Neural crest cell (in vitro differentiated cells): ENCODE results near the gene THBS3. TPM values are rescaled to one million over a fixed set of nuclear protein-coding genes. Genes with fewer than 3 reads are reported as not detected.
A peak's percentile ranks its signal among the peaks of the same experiment; 100 is the strongest.

Source experiments
- DNase-seq: peaks from one replicate; pipeline ENCODE4 v3.0.0; 2021; ENCODE audit warnings: low read depth, mixed read lengths, low spot score
- H3K27ac Mint-ChIP-seq: one replicate; pipeline ENCODE4 v1.8.0; 2021; ENCODE audit warnings: mild to moderate bottlenecking, mixed read lengths; ENCODE audit not compliant: unreplicated experiment
- H3K27me3 Mint-ChIP-seq: 2 replicates; pipeline ENCODE4 v1.8.0; 2021; ENCODE audit warnings: low read depth, mild to moderate bottlenecking, mixed read lengths
- H3K36me3 Mint-ChIP-seq: 2 replicates; pipeline ENCODE4 v1.8.0; 2021; ENCODE audit warnings: low read depth, mild to moderate bottlenecking, mixed read lengths
- H3K4me1 Mint-ChIP-seq: 2 replicates; pipeline ENCODE4 v1.8.0; 2021; ENCODE audit warnings: mixed read lengths
- H3K4me3 Mint-ChIP-seq: one replicate; pipeline ENCODE4 v1.8.0; 2021; ENCODE audit warnings: mild to moderate bottlenecking, mixed read lengths
- H3K9me3 Mint-ChIP-seq: 2 replicates; pipeline ENCODE4 v1.8.0; 2021; ENCODE audit warnings: mixed read lengths
- total RNA-seq: library from RNA; stranded (reverse); gene quantifications from 2 replicates; pipeline ENCODE4 v1.2.1, GENCODE V29; 2021
- TF ChIP-seq, protein P1 (sequence below): fragments of 200-600 bp; sonication (generic); conservative IDR thresholded peaks from 2 replicates; pipeline ENCODE4 v1.5.0; 2021; ENCODE audit warnings: antibody characterized with exemption, mild to moderate bottlenecking

THBS3 gene
- total RNA-seq, 1 donor from 2014 or later, result 21.4 TPM

DNA sequence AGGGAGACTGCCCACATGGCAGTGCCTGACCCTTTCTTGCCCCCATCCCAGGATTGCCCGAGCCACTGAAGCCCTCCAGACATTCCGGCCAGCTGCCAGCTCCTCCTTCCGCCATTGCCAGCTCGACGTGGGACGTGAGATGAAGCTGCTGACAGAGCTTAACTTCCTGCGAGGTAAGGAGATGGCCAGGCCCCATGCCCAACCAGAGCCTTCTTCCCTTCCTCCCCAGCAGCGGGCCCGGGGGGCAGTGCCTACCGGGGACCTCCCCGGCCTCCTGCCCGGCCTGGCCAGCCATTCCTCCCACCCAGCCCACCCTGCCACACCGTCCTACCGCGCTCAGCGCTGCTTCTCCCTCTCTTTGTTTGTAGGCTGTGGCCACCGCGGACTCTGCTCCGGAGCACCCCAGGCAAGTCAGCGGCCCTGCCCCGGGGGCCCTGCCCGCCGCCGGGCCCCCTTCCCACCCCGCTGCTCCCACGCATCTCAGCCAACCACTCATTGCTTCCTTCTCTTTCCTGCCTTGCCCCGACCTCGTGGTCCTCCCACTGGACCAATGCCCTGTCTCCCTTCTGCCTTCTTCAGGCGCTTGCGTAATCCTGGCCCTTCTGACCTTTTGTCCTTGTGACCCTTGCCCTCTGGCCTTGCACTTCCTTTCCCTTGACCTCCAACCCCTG is 29.1 kb downstream of the THBS3 start:
- H3K4me3 Mint-ChIP-seq, result no peak overlapping the region
- H3K27ac Mint-ChIP-seq, result no peak overlapping the region
- TF ChIP-seq, protein P1, sequence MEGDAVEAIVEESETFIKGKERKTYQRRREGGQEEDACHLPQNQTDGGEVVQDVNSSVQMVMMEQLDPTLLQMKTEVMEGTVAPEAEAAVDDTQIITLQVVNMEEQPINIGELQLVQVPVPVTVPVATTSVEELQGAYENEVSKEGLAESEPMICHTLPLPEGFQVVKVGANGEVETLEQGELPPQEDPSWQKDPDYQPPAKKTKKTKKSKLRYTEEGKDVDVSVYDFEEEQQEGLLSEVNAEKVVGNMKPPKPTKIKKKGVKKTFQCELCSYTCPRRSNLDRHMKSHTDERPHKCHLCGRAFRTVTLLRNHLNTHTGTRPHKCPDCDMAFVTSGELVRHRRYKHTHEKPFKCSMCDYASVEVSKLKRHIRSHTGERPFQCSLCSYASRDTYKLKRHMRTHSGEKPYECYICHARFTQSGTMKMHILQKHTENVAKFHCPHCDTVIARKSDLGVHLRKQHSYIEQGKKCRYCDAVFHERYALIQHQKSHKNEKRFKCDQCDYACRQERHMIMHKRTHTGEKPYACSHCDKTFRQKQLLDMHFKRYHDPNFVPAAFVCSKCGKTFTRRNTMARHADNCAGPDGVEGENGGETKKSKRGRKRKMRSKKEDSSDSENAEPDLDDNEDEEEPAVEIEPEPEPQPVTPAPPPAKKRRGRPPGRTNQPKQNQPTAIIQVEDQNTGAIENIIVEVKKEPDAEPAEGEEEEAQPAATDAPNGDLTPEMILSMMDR, result no peak
- H3K27me3 Mint-ChIP-seq, result no peaks in the 10 kb centered on the region
- no peak for DNase-seq
- peaks cover 24% of the 10 kb centered on the region for H3K4me1 Mint-ChIP-seq
- peaks cover 3% of the 10 kb centered on the region for H3K36me3 Mint-ChIP-seq
- no peaks in the 10 kb centered on the region for H3K9me3 Mint-ChIP-seq

DNA sequence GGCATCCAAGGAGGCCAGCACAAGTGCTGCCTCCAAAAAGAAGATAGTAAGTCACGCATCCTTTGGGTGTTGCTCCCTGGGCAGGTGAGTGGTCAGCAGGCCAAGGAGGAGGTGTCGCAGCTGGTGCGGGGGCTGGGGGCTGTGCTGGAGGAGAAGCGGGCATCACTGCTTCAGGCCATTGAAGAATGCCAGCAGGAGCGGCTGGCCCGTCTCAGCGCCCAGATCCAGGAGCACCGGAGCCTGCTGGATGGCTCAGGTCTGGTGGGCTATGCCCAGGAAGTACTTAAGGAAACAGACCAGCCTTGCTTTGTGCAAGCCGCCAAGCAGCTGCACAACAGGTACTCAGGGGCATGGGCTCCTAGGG is 29.8 kb downstream of the THBS3 start:
- Mint-ChIP-seq H3K36me3 (peaks cover 5% of the 10 kb centered on the region), H3K27me3 (peaks cover 3% of the 10 kb centered on the region), H3K9me3 (no peaks in the 10 kb centered on the region), H3K4me1 (peaks cover 31% of the 10 kb centered on the region), H3K27ac (no peak overlapping the region), H3K4me3 (no peak overlapping the region)
- TF ChIP-seq, protein P1, result no peak
- no peak for DNase-seq

DNA sequence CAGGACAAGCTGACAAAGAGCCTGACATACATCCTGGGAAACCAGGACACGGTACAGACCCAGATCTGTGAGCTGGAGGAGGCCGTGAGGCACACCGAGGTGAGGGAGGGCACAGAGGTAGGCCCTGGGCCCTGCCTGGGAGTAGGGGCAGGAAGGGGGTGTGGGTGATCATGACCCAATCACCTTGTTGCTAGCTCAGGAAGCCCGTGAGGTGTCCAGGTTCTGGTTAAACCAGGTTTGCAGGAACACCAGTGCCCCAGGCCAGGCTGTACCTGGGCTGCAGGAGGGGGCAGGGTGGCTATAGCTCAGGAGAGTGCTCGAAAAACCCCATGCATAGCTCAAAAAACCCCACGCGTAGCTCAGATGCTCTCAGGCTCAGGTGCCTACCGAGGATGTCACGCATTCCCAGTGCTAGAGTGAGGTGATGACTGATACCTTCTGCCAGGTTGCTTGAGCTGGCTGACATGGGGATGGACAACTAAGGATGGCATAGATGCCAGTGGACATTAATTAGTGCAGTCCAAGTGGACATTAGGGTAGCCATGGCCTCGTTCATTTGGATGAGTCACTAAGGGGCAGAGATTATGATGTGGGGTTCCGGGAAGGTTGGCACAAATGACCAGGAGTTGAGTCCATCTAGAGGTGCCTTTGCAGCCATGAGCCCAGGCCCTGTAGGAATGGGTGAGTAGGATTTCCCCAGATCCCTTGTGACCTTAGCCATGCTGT is 30.3 kb downstream of the THBS3 start:
- Mint-ChIP-seq H3K27ac (no peak overlapping the region), H3K9me3 (no peaks in the 10 kb centered on the region), H3K36me3 (peaks cover 5% of the 10 kb centered on the region), H3K4me3 (no peak overlapping the region), H3K4me1 (peaks cover 34% of the 10 kb centered on the region), H3K27me3 (peaks cover 3% of the 10 kb centered on the region)
- DNase-seq, result no peak
- TF ChIP-seq, protein P1, result no peak

DNA sequence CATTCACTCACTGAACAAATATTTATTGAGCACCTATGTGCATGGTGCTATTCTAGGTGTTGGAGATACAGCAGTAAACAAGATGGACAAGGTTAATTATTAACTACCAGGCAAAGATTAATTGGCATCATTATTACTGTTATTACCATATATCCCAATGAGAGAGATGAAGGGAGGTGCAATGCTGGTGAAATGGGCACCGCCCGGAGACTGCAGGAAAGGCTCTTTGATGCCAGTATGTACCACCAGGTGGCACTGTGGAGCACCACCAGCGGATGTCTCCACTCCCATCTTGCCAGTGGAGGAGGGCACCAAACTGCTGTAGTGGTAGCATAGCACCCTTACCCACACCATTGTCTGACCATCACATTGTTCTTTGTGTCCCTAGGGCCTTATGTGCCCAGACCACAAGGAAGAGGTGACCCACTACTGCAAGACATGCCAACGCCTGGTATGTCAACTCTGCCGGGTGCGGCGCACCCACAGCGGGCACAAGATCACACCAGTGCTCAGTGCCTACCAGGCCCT is 31.1 kb downstream of the THBS3 start:
- Mint-ChIP-seq H3K27me3 (peaks cover 3% of the 10 kb centered on the region), H3K36me3 (peaks cover 5% of the 10 kb centered on the region), H3K4me3 (peak overlapping the region; percentile 73), H3K27ac (no peak overlapping the region), H3K4me1 (peaks cover 41% of the 10 kb centered on the region), H3K9me3 (no peaks in the 10 kb centered on the region)
- TF ChIP-seq, protein P1, result peak; percentile 90
- peak; percentile 87 for DNase-seq

DNA sequence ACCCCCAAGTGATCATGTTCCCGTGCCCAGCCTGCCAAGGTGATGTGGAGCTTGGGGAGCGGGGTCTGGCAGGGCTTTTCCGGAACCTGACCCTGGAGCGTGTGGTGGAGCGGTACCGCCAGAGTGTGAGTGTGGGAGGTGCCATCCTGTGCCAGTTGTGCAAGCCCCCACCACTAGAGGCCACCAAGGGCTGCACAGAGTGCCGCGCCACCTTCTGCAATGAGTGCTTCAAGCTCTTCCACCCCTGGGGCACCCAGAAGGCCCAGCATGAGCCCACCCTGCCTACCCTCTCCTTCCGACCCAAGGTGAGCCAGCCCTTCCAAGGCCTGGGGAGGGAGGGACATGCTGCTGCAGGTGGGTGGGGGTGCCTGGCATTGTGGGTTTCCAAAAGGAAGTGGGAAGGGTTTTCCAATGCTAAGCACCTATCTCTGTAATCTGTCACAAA is 31.7 kb downstream of the THBS3 start:
- no peaks in the 10 kb centered on the region for H3K9me3 Mint-ChIP-seq
- peaks cover 41% of the 10 kb centered on the region for H3K4me1 Mint-ChIP-seq
- H3K27me3 Mint-ChIP-seq, result peaks cover 3% of the 10 kb centered on the region
- DNase-seq, result no peak
- H3K36me3 Mint-ChIP-seq, result peaks cover 5% of the 10 kb centered on the region
- peak overlapping the region; percentile 73 for H3K4me3 Mint-ChIP-seq
- TF ChIP-seq, protein P1, result no peak
- H3K27ac Mint-ChIP-seq, result no peak overlapping the region
